Activated T-cell treated with anti-CD3 and anti-CD28 coated beads, Interleukin-2, amount 50 U/mL, for 24 hours (primary cell): ENCODE measurements around the gene GRID1.

ENCODE experiments used
- DNase-seq: peaks from one replicate; pipeline ENCODE4 v3.0.0-alpha.2; 2020
- H3K27ac Mint-ChIP-seq: 2 replicates; pipeline ENCODE4 v1.8.0; 2020; ENCODE audit warnings: mild to moderate bottlenecking, mixed read lengths
- H3K27me3 Mint-ChIP-seq: 2 replicates; pipeline ENCODE4 v1.8.0; 2020; ENCODE audit warnings: mixed read lengths
- H3K36me3 Mint-ChIP-seq: 2 replicates; pipeline ENCODE4 v1.8.0; 2020; ENCODE audit warnings: low read depth, mixed read lengths
- H3K4me1 Mint-ChIP-seq: 2 replicates; pipeline ENCODE4 v1.8.0; 2020; ENCODE audit warnings: low read depth, mixed read lengths
- H3K4me3 Mint-ChIP-seq: 2 replicates; pipeline ENCODE4 v1.8.0; 2020; ENCODE audit warnings: mild to moderate bottlenecking, moderate library complexity, mixed read lengths
- H3K9me3 Mint-ChIP-seq: 2 replicates; pipeline ENCODE4 v1.8.0; 2020; ENCODE audit warnings: mixed read lengths

Gene GRID1

DNA sequence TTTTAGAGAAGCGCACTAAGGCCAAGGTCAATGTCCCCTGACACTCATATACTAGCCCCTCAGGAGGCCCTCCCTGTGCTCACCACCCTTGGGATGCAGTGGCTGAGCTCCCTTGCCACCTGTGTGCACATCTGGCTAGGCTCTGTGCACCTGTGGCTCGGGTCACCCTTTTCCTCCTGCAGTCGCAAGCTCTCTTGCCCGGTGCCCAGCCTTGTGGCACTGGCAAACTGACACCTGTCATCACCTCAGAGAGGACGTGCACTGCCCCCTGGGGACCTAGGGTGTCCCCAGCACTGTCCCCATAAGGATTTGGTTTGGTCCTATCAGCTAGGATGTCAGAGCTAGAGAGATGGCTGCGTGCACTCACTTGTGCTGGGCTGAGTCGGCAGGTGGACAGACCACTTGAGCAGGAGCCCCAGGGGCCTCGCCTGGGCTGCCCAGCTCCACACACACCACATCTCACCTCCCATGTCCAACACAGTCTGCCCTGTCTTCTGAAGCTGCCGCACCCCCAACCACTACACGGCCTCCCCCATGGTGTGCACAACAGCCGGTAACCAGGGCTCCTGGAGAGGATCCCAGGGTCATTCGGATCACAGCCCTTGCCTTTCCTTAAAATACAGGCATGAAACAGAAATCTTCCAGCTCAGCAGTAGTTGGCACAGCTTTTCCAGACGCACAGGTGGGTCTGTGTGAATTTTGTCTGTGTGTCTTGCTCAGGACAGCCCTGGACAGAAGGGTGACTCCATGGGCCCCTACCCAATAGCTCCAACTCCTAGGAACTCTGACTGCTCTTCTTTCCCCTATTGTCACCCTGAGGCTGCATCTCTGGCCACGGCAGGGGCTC, 111.0 kb downstream of the GRID1 start:
- H3K4me1 Mint-ChIP-seq = no peaks in the 10 kb centered on the region

GRCh38 chr10:86254526-86255174, 111.9 kb downstream of the GRID1 start:
- peaks cover 6% of the 10 kb centered on the region for H3K9me3 Mint-ChIP-seq
- H3K36me3 Mint-ChIP-seq = no peaks in the 10 kb centered on the region
- no peaks in the 10 kb centered on the region for H3K4me1 Mint-ChIP-seq
- DNase-seq = no peak
- H3K27me3 Mint-ChIP-seq = peaks cover 5% of the 10 kb centered on the region
- no peak overlapping the region for H3K4me3 Mint-ChIP-seq
- H3K27ac Mint-ChIP-seq = no peak overlapping the region

More for the DNA sequence above, 111.0 kb downstream of the GRID1 start:
- H3K27ac Mint-ChIP-seq = no peak overlapping the region
- no peaks in the 10 kb centered on the region for H3K36me3 Mint-ChIP-seq
- H3K9me3 Mint-ChIP-seq = no peaks in the 10 kb centered on the region
- DNase-seq = no peak
- no peak overlapping the region for H3K4me3 Mint-ChIP-seq
- H3K27me3 Mint-ChIP-seq = peaks cover 12% of the 10 kb centered on the region

DNA sequence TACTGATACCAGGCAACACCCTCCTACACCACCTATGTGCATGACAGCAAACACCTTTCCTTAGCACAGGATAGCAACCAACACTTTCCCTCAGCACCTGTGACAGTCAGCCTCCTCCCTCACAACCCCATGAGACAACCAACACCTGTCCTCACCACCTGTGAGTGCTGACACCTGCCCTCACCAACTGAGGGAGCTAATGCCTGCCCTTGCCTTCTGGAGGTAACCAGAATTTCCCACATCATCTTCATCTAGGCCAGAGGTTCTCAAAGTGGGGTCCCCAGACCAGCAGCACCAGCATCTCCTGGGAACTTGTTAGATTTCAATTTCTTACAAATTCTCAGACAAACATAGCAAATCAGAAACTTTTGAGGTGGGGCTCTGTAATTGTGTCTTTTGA, 112.5 kb downstream of the GRID1 start:
- no peaks in the 10 kb centered on the region for H3K4me1 Mint-ChIP-seq
- no peak for DNase-seq
- H3K9me3 Mint-ChIP-seq = peaks cover 7% of the 10 kb centered on the region
- H3K4me3 Mint-ChIP-seq = no peak overlapping the region
- no peak overlapping the region for H3K27ac Mint-ChIP-seq
- no peaks in the 10 kb centered on the region for H3K36me3 Mint-ChIP-seq
- H3K27me3 Mint-ChIP-seq = peaks cover 5% of the 10 kb centered on the region

GRCh38 chr10:86253091-86254072, 113.2 kb downstream of the GRID1 start:
- DNase-seq = no peak

GRCh38 chr10:86252556-86252955, 114.0 kb downstream of the GRID1 start:
- Mint-ChIP-seq H3K9me3 (peaks cover 7% of the 10 kb centered on the region), H3K4me3 (no peak overlapping the region)

More at GRCh38 chr10:86253091-86254072, 113.2 kb downstream of the GRID1 start:
- no peak overlapping the region for H3K4me3 Mint-ChIP-seq
- H3K27me3 Mint-ChIP-seq = peaks cover 5% of the 10 kb centered on the region
- peaks cover 7% of the 10 kb centered on the region for H3K9me3 Mint-ChIP-seq
- no peaks in the 10 kb centered on the region for H3K4me1 Mint-ChIP-seq
- H3K36me3 Mint-ChIP-seq = no peaks in the 10 kb centered on the region
- no peak overlapping the region for H3K27ac Mint-ChIP-seq

DNA sequence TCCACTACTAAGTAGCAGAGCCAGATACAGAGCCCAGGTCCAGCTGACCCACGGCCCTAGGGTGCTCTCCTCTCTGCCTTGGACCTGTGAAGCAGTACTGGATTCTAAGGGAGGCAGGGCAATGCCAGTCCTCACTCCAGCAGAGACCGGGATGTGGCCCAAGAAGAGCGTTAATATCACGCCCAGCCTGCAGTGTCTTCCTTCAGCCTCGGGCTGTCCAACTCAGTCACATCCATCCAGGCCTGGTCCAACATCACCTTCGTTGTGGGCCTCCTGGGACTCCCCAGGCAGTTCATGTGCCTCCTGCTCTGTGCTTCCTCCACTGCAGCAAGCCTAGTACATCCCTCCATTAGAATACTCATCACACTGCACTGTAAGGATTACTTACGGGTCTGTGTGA, 114.5 kb downstream of the GRID1 start:
- peaks cover 7% of the 10 kb centered on the region for H3K9me3 Mint-ChIP-seq
- peaks cover 7% of the 10 kb centered on the region for H3K27me3 Mint-ChIP-seq
- no peaks in the 10 kb centered on the region for H3K36me3 Mint-ChIP-seq
- no peaks in the 10 kb centered on the region for H3K4me1 Mint-ChIP-seq
- no peak overlapping the region for H3K27ac Mint-ChIP-seq
- no peak for DNase-seq
- no peak overlapping the region for H3K4me3 Mint-ChIP-seq

More at GRCh38 chr10:86252556-86252955, 114.0 kb downstream of the GRID1 start:
- Mint-ChIP-seq H3K4me1 (no peaks in the 10 kb centered on the region), H3K27me3 (peaks cover 7% of the 10 kb centered on the region), H3K27ac (no peak overlapping the region), H3K36me3 (no peaks in the 10 kb centered on the region)
- no peak for DNase-seq

DNA sequence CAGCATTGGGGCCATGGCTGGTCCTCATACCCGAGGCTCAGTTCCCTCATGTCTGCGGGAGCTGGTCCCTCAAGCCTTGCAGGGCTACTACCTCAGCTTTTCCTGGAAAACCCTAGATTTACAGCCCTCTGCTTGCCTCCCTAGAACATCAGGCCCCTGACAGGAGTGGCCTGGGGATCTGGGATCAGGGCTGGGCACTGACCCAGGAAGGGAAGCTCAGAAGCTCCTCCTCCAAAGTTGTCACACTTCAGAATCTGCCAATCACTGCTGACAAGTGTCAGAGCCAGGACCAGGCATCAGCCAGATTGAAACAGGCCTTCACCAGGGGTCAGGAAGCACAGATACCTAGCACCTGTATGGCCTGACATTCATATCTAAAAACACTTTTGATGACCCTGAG, 115.2 kb downstream of the GRID1 start:
- H3K9me3 Mint-ChIP-seq = peaks cover 7% of the 10 kb centered on the region
- no peaks in the 10 kb centered on the region for H3K36me3 Mint-ChIP-seq

GRCh38 chr10:86250399-86250798, 116.2 kb downstream of the GRID1 start:
- Mint-ChIP-seq H3K27me3 (peaks cover 7% of the 10 kb centered on the region), H3K4me3 (no peak overlapping the region)

More for the DNA sequence above, 115.2 kb downstream of the GRID1 start:
- Mint-ChIP-seq H3K27me3 (peaks cover 7% of the 10 kb centered on the region), H3K27ac (no peak overlapping the region), H3K4me3 (no peak overlapping the region), H3K4me1 (no peaks in the 10 kb centered on the region)
- DNase-seq = no peak

DNA sequence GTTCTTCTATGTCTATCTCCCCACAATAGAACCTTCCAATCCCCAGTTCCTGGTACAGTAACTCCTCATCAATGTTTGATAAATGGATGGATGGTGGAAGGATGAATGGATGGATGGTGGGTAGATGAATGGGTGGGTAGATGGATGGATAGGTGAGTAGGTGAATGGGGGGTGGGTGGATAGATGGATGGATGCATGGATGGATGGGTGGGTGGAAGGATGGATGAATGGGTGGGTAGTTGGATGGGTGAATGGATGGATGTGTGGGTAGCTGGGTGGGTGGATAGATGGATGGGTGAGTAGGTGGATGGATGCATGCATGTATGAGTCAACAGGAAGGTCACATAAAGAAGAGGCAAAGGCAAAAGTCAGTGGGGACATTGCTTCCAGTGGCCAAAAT, 116.8 kb downstream of the GRID1 start:
- peaks cover 7% of the 10 kb centered on the region for H3K9me3 Mint-ChIP-seq
- DNase-seq = no peak
- H3K27me3 Mint-ChIP-seq = peaks cover 7% of the 10 kb centered on the region
- no peaks in the 10 kb centered on the region for H3K36me3 Mint-ChIP-seq
- no peak overlapping the region for H3K4me3 Mint-ChIP-seq
- H3K4me1 Mint-ChIP-seq = no peaks in the 10 kb centered on the region
- H3K27ac Mint-ChIP-seq = no peak overlapping the region

More at GRCh38 chr10:86250399-86250798, 116.2 kb downstream of the GRID1 start:
- DNase-seq = no peak
- Mint-ChIP-seq H3K4me1 (no peaks in the 10 kb centered on the region), H3K36me3 (no peaks in the 10 kb centered on the region), H3K27ac (no peak overlapping the region), H3K9me3 (peaks cover 7% of the 10 kb centered on the region)

GRCh38 chr10:86248062-86248461, 118.5 kb downstream of the GRID1 start:
- Mint-ChIP-seq H3K27ac (no peak overlapping the region), H3K36me3 (no peaks in the 10 kb centered on the region), H3K27me3 (peaks cover 2% of the 10 kb centered on the region), H3K4me3 (no peak overlapping the region), H3K4me1 (no peaks in the 10 kb centered on the region), H3K9me3 (peaks cover 7% of the 10 kb centered on the region)
- DNase-seq = no peak

GRCh38 chr10:86247588-86247987, 119.0 kb downstream of the GRID1 start:
- H3K27me3 Mint-ChIP-seq = peaks cover 2% of the 10 kb centered on the region
- H3K4me3 Mint-ChIP-seq = no peak overlapping the region
- no peaks in the 10 kb centered on the region for H3K4me1 Mint-ChIP-seq
- no peaks in the 10 kb centered on the region for H3K36me3 Mint-ChIP-seq
- peaks cover 7% of the 10 kb centered on the region for H3K9me3 Mint-ChIP-seq
- no peak overlapping the region for H3K27ac Mint-ChIP-seq
- no peak for DNase-seq

GRCh38 chr10:86247073-86247472, 119.5 kb downstream of the GRID1 start:
- H3K27ac Mint-ChIP-seq = no peak overlapping the region
- H3K4me1 Mint-ChIP-seq = no peaks in the 10 kb centered on the region
- H3K9me3 Mint-ChIP-seq = peaks cover 7% of the 10 kb centered on the region
- H3K27me3 Mint-ChIP-seq = peaks cover 2% of the 10 kb centered on the region
- no peak for DNase-seq
- no peaks in the 10 kb centered on the region for H3K36me3 Mint-ChIP-seq
- H3K4me3 Mint-ChIP-seq = no peak overlapping the region

- no peaks in the 10 kb centered on the region for H3K36me3 Mint-ChIP-seq
- H3K27ac Mint-ChIP-seq = no peak overlapping the region
- no peak for DNase-seq
- H3K27me3 Mint-ChIP-seq = peaks cover 2% of the 10 kb centered on the region
- H3K9me3 Mint-ChIP-seq = peaks cover 7% of the 10 kb centered on the region
- H3K4me3 Mint-ChIP-seq = no peak overlapping the region
- no peaks in the 10 kb centered on the region for H3K4me1 Mint-ChIP-seq
Observed at GRCh38 chr10:86246279-86246940, 120.2 kb downstream of the GRID1 start.

DNA sequence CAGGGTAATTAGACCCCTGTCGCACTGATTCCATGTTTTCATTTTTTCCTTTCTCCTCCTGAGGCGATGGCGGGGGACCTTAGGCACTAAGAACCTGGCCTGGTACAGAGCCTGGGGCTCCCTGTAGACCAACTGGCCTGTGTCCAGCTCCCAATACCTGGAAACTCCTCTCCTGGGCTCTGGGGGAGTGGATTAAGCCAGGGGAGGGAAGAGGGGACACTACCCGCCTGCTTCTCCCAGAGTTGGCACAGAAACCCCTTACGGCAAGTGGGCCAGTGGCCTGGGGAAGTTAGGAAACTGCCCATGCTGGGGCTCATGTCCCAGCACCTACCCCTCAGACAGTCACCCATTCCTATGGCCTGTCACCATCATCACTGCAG, 121.6 kb downstream of the GRID1 start:
- no peak overlapping the region for H3K27ac Mint-ChIP-seq
- no peaks in the 10 kb centered on the region for H3K4me1 Mint-ChIP-seq
- no peaks in the 10 kb centered on the region for H3K36me3 Mint-ChIP-seq
- peaks cover 5% of the 10 kb centered on the region for H3K9me3 Mint-ChIP-seq
- H3K27me3 Mint-ChIP-seq = peaks cover 2% of the 10 kb centered on the region
- DNase-seq = no peak
- no peak overlapping the region for H3K4me3 Mint-ChIP-seq
